Measurements from ENCODE around the gene CAMTA1. TPM values are rescaled to one million over a fixed set of nuclear protein-coding genes. Genes with fewer than 3 reads are reported as not detected.
"Not testable (repeated sequence)": the region's sequence is repeated elsewhere in the genome, so short reads cannot be mapped to it uniquely, and the experiment has no call there.

The CAMTA1 gene, protein sequence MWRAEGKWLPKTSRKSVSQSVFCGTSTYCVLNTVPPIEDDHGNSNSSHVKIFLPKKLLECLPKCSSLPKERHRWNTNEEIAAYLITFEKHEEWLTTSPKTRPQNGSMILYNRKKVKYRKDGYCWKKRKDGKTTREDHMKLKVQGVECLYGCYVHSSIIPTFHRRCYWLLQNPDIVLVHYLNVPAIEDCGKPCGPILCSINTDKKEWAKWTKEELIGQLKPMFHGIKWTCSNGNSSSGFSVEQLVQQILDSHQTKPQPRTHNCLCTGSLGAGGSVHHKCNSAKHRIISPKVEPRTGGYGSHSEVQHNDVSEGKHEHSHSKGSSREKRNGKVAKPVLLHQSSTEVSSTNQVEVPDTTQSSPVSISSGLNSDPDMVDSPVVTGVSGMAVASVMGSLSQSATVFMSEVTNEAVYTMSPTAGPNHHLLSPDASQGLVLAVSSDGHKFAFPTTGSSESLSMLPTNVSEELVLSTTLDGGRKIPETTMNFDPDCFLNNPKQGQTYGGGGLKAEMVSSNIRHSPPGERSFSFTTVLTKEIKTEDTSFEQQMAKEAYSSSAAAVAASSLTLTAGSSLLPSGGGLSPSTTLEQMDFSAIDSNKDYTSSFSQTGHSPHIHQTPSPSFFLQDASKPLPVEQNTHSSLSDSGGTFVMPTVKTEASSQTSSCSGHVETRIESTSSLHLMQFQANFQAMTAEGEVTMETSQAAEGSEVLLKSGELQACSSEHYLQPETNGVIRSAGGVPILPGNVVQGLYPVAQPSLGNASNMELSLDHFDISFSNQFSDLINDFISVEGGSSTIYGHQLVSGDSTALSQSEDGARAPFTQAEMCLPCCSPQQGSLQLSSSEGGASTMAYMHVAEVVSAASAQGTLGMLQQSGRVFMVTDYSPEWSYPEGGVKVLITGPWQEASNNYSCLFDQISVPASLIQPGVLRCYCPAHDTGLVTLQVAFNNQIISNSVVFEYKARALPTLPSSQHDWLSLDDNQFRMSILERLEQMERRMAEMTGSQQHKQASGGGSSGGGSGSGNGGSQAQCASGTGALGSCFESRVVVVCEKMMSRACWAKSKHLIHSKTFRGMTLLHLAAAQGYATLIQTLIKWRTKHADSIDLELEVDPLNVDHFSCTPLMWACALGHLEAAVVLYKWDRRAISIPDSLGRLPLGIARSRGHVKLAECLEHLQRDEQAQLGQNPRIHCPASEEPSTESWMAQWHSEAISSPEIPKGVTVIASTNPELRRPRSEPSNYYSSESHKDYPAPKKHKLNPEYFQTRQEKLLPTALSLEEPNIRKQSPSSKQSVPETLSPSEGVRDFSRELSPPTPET (N-terminal part only)
- polyA plus RNA-seq: 79.0 TPM

DNA sequence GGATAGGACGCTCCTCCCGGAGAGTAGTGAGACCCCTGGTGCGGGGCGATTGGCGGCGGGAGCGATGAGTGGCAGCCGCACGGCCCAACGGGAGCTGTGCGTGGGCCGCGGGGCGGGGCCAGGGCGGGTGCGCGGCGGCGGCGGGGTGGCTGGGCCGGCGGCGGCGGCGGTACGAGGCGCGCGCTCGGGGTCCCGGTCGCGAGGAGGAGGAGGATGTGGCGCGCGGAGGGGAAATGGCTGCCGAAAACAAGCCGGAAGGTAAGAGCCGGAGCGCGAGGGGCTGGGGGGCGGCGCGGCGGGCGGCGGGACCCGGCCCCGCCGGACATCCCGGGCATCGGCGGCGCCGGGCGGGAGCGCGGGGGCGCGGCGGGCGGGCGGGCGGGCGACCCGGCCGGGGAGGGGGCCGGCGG, at the start of gene CAMTA1:
TSS of gene CAMTA1 (plus strand) at position 137 of the 410 bp plus-strand sequence. CDS start at position 214, 77 bp downstream.
- peaks cover 32 to 47% (median 41%) of the 10 kb centered on the region in 3 donors for H3K4me1 Mint-ChIP-seq
- H3K36me3 Mint-ChIP-seq: peaks cover 5% of the 10 kb centered on the region
- no peaks in the 10 kb centered on the region for H3K27me3 Mint-ChIP-seq
- no peaks in the 10 kb centered on the region for H3K9me3 Mint-ChIP-seq
- peak within 1 kb of the TSS; percentile 91 to 97 (median 95) for H3K27ac Mint-ChIP-seq
- peak within 1 kb of the TSS; percentile 90 to 98 (median 96) for H3K4me3 Mint-ChIP-seq

DNA sequence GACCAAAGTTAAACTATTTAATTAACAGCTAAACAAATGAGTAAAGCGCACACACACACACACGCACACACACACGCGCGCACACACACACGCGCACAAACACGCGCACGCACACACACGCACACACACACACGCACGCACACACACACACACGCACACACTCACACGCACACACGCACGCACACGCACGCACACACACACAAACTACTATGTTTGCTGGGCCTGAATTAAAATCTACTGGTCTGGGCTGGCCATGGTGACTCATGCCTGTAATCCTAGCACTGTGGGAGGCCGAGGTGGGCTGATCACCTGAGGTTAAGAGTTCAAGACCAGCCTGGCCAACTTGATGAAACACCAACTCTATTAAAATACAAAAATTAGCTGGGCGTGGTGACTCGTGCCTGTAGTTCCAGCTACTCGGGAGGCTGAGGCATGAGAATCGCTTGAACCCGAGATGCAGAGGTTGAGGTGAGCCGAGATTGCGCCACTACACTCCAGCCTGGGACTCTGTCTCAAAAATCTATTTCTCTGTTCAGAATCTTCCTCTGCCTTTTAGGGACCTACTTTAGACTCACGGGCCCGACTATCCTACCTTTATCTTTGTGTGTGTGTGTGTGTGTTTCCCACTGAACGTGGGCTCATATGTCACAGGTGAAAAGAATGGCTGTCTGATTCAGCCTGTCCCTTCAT, 46.1 kb upstream of the CAMTA1 start:
- no peaks in the 10 kb centered on the region for H3K9me3 Mint-ChIP-seq
- H3K27ac Mint-ChIP-seq: no peak overlapping the region
- peaks cover 3% of the 10 kb centered on the region for H3K27me3 Mint-ChIP-seq
- H3K4me1 Mint-ChIP-seq: peaks cover 0 to 12% (median 6%) of the 10 kb centered on the region in 3 donors
- H3K36me3 Mint-ChIP-seq: no peaks in the 10 kb centered on the region
- no peak overlapping the region for H3K4me3 Mint-ChIP-seq

DNA sequence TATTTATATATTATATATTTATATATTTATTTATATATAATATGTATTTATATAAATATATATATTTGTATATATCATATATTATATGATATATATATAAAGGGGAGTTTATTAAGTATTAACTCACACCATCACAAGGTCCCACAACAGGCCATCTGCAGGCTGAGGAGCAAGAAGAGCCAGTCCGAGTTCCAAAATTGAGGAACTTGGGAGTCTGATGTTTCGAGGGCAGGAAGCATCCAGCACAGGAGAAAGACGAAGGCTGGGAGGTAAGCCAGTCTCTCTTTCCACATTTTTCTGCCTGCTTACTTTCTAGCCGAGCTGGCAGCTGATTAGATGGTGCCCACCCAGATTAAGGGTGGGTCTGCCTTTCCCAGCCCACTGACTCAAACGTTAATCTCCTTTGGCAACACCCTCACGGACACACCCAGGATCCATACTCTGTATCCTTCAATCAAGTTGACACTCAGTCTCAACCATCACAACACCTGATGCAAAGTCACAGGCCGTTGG, 42.5 kb upstream of the CAMTA1 start:
- not testable (repeated sequence) for H3K4me3 Mint-ChIP-seq, H3K9me3 Mint-ChIP-seq, H3K36me3 Mint-ChIP-seq, H3K27me3 Mint-ChIP-seq
- Mint-ChIP-seq H3K27ac (peak overlapping the region in 1 of 3 donors; percentile 74), H3K4me1 (peaks cover 1 to 12% (median 6%) of the 10 kb centered on the region in 3 donors)

DNA sequence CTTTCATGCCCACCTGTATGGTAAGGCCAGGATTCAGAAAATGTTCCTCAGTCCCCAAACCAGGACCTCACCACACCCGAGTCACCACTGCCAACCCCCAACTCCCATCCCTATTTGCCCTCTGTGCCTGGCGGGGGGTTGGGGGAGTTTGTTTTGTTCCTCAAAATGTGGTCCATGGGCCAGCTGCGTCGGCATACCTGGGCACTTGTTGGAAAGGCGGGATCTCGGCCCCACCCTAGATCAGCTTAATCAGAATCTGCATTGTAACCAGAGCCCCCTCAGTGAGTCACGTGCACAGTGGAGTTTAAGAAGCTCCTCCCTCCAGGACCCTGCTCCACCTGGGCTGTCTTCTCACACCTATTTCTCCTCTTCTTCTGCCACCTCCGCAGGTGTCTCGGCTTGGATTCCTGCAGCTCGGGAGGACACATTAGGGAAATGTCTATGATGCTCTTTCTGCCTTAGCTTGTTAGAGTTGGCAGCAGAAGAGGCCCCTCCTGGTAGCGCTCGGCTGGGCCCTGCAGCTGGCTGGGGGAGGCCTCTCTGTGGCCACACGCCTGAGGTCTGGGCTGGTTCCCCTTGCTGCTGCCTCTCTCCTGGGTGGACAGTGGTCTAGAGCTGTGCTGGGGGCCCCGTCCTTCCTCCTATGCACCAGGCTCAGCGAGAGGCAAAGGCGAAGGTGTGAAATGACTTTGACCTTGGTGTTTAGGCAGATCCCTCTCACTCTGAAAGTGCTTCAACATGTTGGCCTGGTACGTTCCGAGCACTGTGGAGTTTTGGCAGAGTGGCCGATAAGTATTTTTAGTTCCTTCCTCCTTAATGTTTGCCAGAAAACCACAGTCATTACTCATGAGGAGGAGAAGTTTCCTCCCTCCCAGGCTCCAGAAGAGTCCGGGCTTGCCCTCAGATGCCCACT, 41.8 kb upstream of the CAMTA1 start:
- H3K27ac Mint-ChIP-seq: peak overlapping the region in 1 of 3 donors; percentile 74
- H3K9me3 Mint-ChIP-seq: peaks cover 0 to 2% (median 0%) of the 10 kb centered on the region in 3 donors
- H3K36me3 Mint-ChIP-seq: no peaks in the 10 kb centered on the region
- H3K4me3 Mint-ChIP-seq: peak overlapping the region in 2 of 4 donors; percentile 10 to 65
- H3K27me3 Mint-ChIP-seq: peaks cover 5% of the 10 kb centered on the region
- peaks cover 6 to 13% (median 6%) of the 10 kb centered on the region in 3 donors for H3K4me1 Mint-ChIP-seq

DNA sequence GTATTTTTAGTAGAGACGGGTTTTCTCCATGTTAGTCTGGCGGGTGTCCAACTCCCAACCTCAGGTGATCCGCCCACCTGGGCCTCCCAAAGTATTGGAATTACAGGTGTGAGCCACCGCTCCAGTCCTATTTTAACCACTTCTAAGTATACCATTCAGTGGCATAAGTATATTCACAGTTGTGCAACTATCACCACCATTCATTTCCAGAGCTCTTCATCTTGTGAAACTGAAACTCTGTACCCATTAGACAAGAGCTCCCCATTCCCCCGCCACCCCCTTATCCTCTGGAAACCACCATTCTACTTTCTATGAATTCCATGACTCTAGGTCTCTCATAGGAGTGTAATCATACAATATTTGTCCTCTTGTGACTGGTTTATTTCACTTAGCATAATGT, 40.2 kb upstream of the CAMTA1 start:
- H3K4me1 Mint-ChIP-seq: peaks cover 6 to 13% (median 6%) of the 10 kb centered on the region in 3 donors
- peaks cover 8% of the 10 kb centered on the region for H3K27me3 Mint-ChIP-seq
- no peaks in the 10 kb centered on the region for H3K36me3 Mint-ChIP-seq
- no peak overlapping the region for H3K27ac Mint-ChIP-seq
- H3K9me3 Mint-ChIP-seq: peaks cover 0 to 2% (median 0%) of the 10 kb centered on the region in 3 donors
- no peak overlapping the region for H3K4me3 Mint-ChIP-seq

DNA sequence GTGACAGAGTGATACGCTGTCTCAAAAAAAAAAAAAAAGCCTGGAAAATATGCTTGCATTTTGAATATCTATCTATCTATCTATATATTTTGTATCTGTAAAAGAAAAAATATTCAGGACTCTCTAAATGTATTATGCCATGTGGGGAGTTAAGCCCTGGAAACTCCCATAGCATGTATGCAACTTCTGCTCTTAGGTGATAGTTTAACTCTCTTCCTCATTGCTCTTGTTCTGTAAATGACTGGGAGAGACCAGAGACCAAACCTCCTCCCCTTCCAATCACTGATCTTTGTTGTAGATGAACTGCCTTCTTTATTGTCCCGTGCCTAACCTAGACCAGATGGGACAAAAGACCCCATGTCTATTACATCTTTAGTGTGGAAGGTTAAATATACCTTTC, 37.6 kb upstream of the CAMTA1 start:
- Mint-ChIP-seq H3K9me3 (peaks cover 0 to 2% (median 0%) of the 10 kb centered on the region in 3 donors), H3K27ac (no peak overlapping the region), H3K27me3 (peaks cover 12% of the 10 kb centered on the region)

DNA sequence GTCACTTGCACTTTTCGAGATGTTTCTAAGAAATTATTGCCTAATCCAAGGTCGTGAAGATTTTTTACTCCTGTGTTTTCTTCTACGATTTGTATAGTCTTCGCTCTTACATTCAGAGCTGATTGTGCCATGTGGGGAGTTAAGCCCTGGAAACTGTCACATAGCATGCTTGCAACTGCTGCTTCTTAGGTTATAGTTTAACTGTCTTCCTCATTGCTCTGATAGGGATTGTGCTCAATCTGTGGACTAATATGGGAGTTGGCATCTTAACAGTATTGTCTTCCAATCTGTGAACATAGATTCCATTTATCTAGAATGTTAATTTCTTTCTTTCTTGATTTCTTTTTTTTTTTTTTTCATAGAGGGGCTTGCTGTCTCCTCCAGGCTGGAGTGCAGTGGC, 34.8 kb upstream of the CAMTA1 start:
- H3K4me3 Mint-ChIP-seq: no peak overlapping the region
- no peaks in the 10 kb centered on the region for H3K36me3 Mint-ChIP-seq
- H3K27me3 Mint-ChIP-seq: peaks cover 16% of the 10 kb centered on the region
- no peak overlapping the region for H3K27ac Mint-ChIP-seq
- H3K9me3 Mint-ChIP-seq: peaks cover 0 to 4% (median 0%) of the 10 kb centered on the region in 3 donors
- H3K4me1 Mint-ChIP-seq: peaks cover 0 to 6% (median 2%) of the 10 kb centered on the region in 3 donors

More for the DNA sequence above, 37.6 kb upstream of the CAMTA1 start:
- Mint-ChIP-seq H3K36me3 (no peaks in the 10 kb centered on the region), H3K4me1 (peaks cover 6 to 13% (median 6%) of the 10 kb centered on the region in 3 donors), H3K4me3 (no peak overlapping the region)

DNA sequence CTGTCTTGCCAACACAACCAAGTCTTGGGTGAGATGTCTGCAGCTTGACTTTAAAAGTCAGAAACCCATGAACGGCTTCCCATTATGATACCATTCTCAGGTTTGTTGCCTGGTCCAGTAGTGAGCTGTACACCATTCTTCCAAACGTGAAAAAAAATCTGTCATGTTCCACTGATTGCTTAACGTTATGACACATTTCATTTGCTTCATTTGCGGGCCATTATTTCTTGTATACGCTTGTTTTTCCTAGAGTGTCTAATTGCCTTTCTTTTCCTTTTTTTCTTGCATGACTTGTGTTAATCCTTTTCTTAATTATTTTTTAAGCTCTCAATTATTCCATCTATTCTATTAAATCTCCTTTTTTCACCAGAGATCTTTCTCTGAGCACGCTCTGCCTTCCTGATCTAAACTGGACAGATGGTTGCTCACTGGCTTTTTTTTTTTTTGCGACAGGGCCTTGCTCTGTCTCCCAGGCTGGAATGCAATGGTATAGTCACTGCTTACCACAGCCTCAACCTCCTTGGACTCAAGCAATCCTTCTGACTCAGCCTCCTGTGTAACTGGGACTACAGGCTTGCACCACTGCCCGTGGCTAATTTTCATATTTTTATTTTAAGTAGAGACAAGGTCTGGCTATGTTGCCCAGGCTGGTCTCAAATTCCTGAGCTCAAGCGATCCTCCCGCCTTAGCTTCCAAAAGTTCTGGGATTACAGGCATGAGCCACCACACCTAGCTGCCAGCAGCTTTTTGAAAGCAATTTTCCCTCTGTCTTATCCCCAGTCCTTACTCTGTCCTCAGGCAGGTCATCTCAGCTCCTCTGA, 31.7 kb upstream of the CAMTA1 start:
- Mint-ChIP-seq H3K4me3 (peak overlapping the region in 1 of 4 donors; percentile 6), H3K27me3 (peaks cover 15% of the 10 kb centered on the region), H3K36me3 (peaks cover 2% of the 10 kb centered on the region), H3K9me3 (peaks cover 0 to 5% (median 0%) of the 10 kb centered on the region in 3 donors), H3K4me1 (peaks cover 6 to 7% (median 6%) of the 10 kb centered on the region in 3 donors), H3K27ac (no peak overlapping the region)

DNA sequence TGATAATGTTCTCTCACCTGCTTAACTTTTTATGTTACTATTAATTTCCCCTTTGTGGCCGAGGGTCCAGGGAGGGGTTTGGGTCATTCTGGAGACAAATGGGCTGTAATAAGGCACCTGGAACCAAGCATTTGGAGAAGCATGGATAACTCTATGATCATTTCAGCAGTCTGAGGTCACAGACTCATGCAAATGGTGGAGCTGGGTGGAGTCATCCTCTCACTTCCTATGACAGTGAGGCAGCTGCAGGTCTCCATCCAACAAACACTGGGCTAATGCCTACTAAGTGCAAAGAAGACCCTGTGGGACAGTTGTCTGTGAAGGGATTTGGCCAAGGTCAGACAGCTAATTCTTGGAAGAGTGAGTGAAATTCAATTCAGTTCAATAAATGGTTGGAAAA, 28.8 kb upstream of the CAMTA1 start:
- H3K27ac Mint-ChIP-seq: peak overlapping the region in 2 of 3 donors; percentile 34 to 73
- H3K4me1 Mint-ChIP-seq: peaks cover 6 to 7% (median 6%) of the 10 kb centered on the region in 3 donors
- H3K4me3 Mint-ChIP-seq: peak overlapping the region in 3 of 4 donors; percentile 7 to 87 (median 84)
- H3K9me3 Mint-ChIP-seq: peaks cover 0 to 6% (median 0%) of the 10 kb centered on the region in 3 donors
- peaks cover 2% of the 10 kb centered on the region for H3K36me3 Mint-ChIP-seq
- H3K27me3 Mint-ChIP-seq: peaks cover 8% of the 10 kb centered on the region

DNA sequence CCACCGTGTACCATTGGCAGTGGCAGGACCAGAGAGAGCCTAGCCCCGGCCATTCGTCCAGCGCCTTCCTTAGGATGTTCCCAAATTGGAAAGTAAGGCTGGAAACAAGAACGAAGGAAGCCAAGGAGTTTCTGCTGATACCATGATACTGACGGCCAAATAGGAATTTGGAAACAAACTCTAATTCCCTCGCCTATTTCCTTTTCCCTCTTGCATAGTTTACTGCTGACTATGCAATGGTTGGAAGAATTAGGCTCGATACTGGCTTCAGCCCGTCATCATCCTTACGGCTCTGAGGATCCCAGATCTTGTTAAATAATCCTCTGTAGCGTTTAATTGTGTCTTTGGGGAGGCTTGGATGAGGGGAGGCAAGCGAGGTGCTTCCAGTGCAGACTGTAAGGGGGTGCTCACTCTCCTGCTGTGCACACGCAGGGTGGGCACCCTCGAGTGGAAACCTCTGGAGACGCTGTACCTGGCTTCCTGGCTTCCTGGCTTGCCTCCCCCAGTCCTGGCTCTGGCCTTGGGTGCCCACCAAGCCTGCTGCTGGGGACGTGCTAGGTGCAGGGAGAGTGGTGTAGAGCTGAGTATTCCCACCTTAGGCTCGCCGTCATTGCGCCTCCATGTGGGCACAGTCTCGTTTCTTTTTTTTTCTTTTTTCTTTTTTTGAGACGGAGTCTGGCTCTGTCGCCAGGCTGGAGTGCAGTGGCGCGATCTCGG, 27.4 kb upstream of the CAMTA1 start:
- Mint-ChIP-seq H3K27me3 (peaks cover 8% of the 10 kb centered on the region), H3K4me1 (peaks cover 6 to 7% (median 6%) of the 10 kb centered on the region in 3 donors), H3K9me3 (peaks cover 0 to 6% (median 0%) of the 10 kb centered on the region in 3 donors), H3K4me3 (no peak overlapping the region), H3K36me3 (peaks cover 2% of the 10 kb centered on the region), H3K27ac (no peak overlapping the region)

DNA sequence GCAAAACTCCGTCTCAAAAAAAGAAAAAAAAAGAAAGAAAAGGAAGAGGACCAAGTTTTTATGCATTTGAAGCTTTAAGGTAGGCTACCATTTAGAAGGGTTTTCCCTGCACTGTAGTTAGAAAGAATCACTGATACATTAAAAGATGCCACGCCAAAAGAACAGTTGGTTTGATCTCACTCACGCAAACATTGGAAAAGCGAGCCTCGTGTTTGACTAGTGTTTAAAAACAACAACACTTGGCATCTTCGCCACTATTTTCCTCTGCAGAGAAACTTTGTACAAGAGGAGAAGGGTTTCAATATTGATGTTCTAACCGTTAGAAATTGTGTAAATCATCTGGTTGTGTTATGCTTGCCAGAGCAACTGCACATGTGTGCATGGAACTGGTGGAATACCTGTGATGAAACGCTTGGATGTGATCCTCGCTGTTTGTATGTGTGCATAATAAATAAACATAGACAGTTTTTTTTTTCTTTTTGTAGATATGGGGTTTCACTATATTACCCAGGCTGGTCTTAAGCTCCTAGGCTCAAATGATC, 24.0 kb upstream of the CAMTA1 start:
- Mint-ChIP-seq H3K9me3 (peaks cover 0 to 6% (median 2%) of the 10 kb centered on the region in 3 donors), H3K36me3 (peaks cover 2% of the 10 kb centered on the region), H3K27me3 (peaks cover 5% of the 10 kb centered on the region), H3K4me1 (peaks cover 5 to 11% (median 5%) of the 10 kb centered on the region in 3 donors), H3K4me3 (no peak overlapping the region), H3K27ac (no peak overlapping the region)
